Pancreas (tissue), 10 donors: ENCODE data around the gene EIF3D. TPM values are rescaled to one million over a fixed set of nuclear protein-coding genes. Genes with fewer than 3 reads are reported as not detected.
A peak's percentile ranks its signal among the peaks of the same experiment; 100 is the strongest.

Source experiments
- ATAC-seq, 4 donors: fragments of 200-7000 bp; cut with Tn5 transposase; one replicate each; pipeline versions ENCODE4 v1.8.0 to v1.9.1; 2020; ENCODE audit warnings: mild to moderate bottlenecking in 4 of 4, moderate library complexity in 4 of 4
- DNase-seq, 6 donors: peaks; one replicate each; pipeline ENCODE4 v3.0.0-alpha.2; 2020
- FAIRE-seq: peaks from 2 replicates; lab custom pipeline; 2012; peaks lifted over from hg19 to GRCh38; lab: Jason Lieb, UNC
- H3K27ac ChIP-seq, 4 donors: fragments of 200-600 bp; sonication (generic); 1 replicate in 3 of 4; 2 replicates in 1 of 4; pipeline versions ENCODE4 v1.5.0 to v1.8.0; 2020
- H3K27me3 ChIP-seq, 4 donors: fragments of 200-600 bp; one replicate each; pipeline ENCODE4 v1.8.0; 2021
- H3K36me3 ChIP-seq, 3 donors: fragments of 200-600 bp; sonication (generic) in 1 of 3; one replicate each; pipeline versions ENCODE4 v1.5.0 to v1.8.0; 2020 to 2021
- H3K4me1 ChIP-seq, 3 donors: fragments of 200-600 bp; one replicate each; pipeline ENCODE4 v1.8.0; 2021
- H3K4me3 ChIP-seq, 4 donors: fragments of 200-600 bp; sonication (generic) in 2 of 4; one replicate each; pipeline versions ENCODE4 v1.5.0 to v1.8.0; 2020 to 2021
- H3K9me3 ChIP-seq, 4 donors: fragments of 200-600 bp; one replicate each; pipeline ENCODE4 v1.8.0; 2021
- CTCF ChIP-seq, 4 donors: fragments of 200-600 bp; sonication (generic) in 3 of 4; IDR thresholded peaks; one replicate each; pipeline versions ENCODE4 v1.5.0 to v1.8.0; 2021; ENCODE audit warnings: antibody characterized with exemption in 4 of 4
- WGBS, 2 donors: extraction: QIAGEN DNeasy Blood & Tissue Kit; methylation state at CpG; one replicate each; pipeline ENCODE4 v1.1.7; 2013; 5-methylcytosine and 5-hydroxymethylcytosine counted together
- intact Hi-C, 3 donors: fragments of 100-400 bp; cut with DNase I; formaldehyde crosslinking; loops; one replicate each; pipeline versions ENCODE4 v1.11.1 to v1.14.2; 2022
- polyA plus RNA-seq, 2 donors: library from polyadenylated mRNA; stranded (reverse); fragments of 200-250 nt; gene quantifications; one replicate each; pipeline ENCODE4 v1.2.3, GENCODE V29; 2013
- total RNA-seq, 6 donors: library from RNA; stranded (reverse); fragmentation: NEBNext Ultra II Directional in 4 of 6; extraction: Animal tissue kit (Norgen Biotek cat#: 25700) in 4 of 6; gene quantifications; one replicate each; pipeline versions ENCODE4 v1.2.1 to v1.2.4, GENCODE V29; 2021 to 2023
- donor health status: healthy with polysubstance abuse.
- donor health status: DM: no; HTN: no; CAD: no; lungs with moderate emphysema.
- donor health status: DM: no; HTN: no; CAD: no.
- donor health status: control.
- donor health status: control.
- donor health status: Bipolar disorder and iron deficiency.
- donor health status: DM: yes; HTN: yes; CAD: no.
- donor health status: DM: no; HTN: no; CAD: no.
- donor health status: DM: no; HTN: no; CAD: no.
- donor health status: DM: yes; HTN: yes; CAD: no.

EIF3D gene
- total and polyA plus RNA-seq, 8 donors: 106 to 182 (median 136) TPM

DNA sequence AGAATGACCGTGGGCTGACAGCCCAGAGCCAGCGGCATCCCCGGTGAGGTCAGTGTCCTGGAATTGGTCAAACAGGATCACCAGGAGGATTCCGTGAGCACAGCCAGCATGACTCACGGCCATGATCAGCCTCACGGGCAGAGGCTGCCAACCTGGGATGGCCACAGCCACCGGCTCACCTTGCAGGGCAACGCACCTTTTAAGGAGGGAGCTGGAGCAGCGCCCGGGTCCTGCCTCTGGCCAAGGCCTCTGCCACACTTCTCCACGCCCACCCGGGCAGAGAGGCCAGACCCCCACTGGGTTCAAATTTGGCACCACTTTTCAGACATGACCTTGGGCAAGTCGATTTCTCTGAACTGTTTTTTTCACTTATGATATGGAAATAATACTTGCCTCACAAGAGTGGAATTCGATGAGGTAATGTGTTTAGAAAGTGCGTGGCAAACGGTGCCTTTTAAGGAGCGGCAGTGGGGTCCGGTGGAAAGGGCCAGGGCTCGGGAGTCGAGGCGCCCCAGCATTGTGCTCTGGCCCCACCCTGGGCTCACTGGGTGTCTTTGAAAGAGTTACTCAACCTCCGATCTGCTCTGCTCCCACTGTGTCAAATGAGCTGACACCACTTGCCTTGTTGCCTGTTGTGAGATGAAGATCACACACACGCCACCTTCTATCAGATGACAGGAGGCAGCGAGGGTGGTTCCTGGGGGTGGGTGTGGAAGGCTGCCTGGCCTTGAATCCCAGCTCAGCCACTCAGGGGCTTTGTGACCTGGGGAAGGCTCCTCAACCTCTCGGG, 63.5 kb downstream of the EIF3D start:
- ATAC-seq (peak; percentile 81 to 88 (median 86)), DNase-seq (peak; percentile 92 to 100 (median 99)), FAIRE-seq (peak; percentile 37)
- Histone ChIP-seq H3K4me1 (peaks cover 21 to 36% (median 28%) of the 10 kb centered on the region in 3 donors), H3K4me3 (no peak overlapping the region), H3K9me3 (no peaks in the 10 kb centered on the region), H3K27ac (peak overlapping the region; percentile 92 to 97 (median 94)), H3K27me3 (no peaks in the 10 kb centered on the region), H3K36me3 (no peaks in the 10 kb centered on the region)
- TF ChIP-seq CTCF (IDR thresholded peaks at IDR 0.05): no peak
- intact Hi-C loops: loop anchor here in 1 of 3 donors (5.0 kb wide), 1 partner anchor 163 kb away; no protein-coding TSS in a partner anchor
- WGBS, 2 donors: 14 to 16% methylated on average over 25 of the region's 25 CpGs

DNA sequence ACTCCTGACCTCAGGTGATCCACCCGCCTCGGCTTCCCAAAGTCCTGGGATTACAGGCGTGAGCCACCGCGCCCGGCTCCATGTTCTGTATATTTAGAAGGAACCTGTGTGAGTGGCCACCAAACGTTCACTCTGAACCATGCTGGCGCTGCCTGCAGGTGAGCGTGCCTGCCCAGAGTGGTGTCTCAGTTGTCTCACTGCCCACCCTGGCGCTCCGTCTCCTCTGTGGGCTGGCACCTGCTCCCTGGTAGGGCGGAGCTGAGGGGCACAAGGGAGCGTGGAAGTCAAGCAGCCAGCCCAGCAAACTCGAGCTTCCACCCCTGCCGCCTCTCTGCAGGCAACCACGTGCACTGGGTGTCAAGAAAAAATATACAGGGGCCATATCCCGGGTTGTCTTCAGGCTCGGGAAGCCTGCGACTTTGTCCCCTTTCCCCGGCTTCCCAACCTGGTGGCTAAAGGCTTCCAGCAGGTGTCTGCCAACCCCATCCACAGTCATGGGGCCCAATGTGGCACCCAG, 64.2 kb downstream of the EIF3D start:
- Histone ChIP-seq H3K27me3 (no peaks in the 10 kb centered on the region), H3K36me3 (no peaks in the 10 kb centered on the region), H3K4me1 (peaks cover 21 to 33% (median 28%) of the 10 kb centered on the region in 3 donors), H3K4me3 (no peak overlapping the region), H3K9me3 (no peaks in the 10 kb centered on the region), H3K27ac (peak overlapping the region; percentile 92 to 97 (median 94))
- FAIRE-seq: no peak
- peak in 3 of 4 donors; percentile 0 to 2 (median 2) for ATAC-seq
- DNase-seq: peak in 3 of 6 donors; percentile 65 to 82 (median 74)
- intact Hi-C loops: loop anchor here in 1 of 3 donors (5.0 kb wide), 1 partner anchor 162 kb away; no protein-coding TSS in a partner anchor
- WGBS, 2 donors: 62 to 63% methylated on average over 20 of the region's 20 CpGs
- no peak for TF ChIP-seq CTCF (IDR thresholded peaks at IDR 0.05)

DNA sequence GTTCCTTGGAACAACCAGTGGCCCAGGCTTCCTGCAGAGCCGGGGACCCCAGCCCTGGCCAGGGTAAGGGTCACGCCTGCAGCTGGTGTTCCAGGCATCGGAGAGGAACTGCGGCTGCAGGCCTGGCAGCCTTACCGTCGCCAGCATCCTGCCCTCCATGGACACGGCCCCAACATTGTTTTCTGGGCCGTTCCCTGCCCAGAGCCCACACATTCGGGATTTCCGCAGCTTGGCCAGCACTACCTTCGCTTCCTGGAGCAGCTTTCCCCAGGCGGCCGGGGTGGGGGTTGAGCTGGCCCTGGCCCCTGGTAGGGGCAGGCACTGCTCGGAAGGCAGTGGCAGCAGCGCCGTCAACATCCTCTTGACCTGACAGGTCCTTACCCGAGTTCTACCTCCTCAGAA, 65.2 kb downstream of the EIF3D start:
- peak in 1 of 6 donors; percentile 40 for DNase-seq
- no peak for TF ChIP-seq CTCF (IDR thresholded peaks at IDR 0.05)
- intact Hi-C loops: no loop called here
- H3K9me3 ChIP-seq: no peaks in the 10 kb centered on the region
- no peak for ATAC-seq
- H3K27me3 ChIP-seq: no peaks in the 10 kb centered on the region
- no peaks in the 10 kb centered on the region for H3K36me3 ChIP-seq
- 81 to 88% methylated on average over 17 of the region's 17 CpGs for WGBS, 2 donors
- peak overlapping the region; percentile 92 to 97 (median 94) for H3K27ac ChIP-seq
- no peak for FAIRE-seq
- H3K4me3 ChIP-seq: no peak overlapping the region
- peaks cover 21 to 32% (median 28%) of the 10 kb centered on the region in 3 donors for H3K4me1 ChIP-seq

GRCh38 chr22:36461665-36462649, 67.0 kb downstream of the EIF3D start:
- intact Hi-C loops: no loop called here
- peak in 5 of 6 donors; percentile 67 to 73 (median 72) for DNase-seq
- Histone ChIP-seq H3K4me3 (no peak overlapping the region), H3K27me3 (no peaks in the 10 kb centered on the region), H3K36me3 (no peaks in the 10 kb centered on the region), H3K9me3 (no peaks in the 10 kb centered on the region), H3K27ac (peak overlapping the region; percentile 61 to 97 (median 82)), H3K4me1 (peaks cover 21 to 38% (median 28%) of the 10 kb centered on the region in 3 donors)
- no peak for TF ChIP-seq CTCF (IDR thresholded peaks at IDR 0.05)
- FAIRE-seq: no peak
- peak; percentile 5 to 50 (median 34) for ATAC-seq
- 58% methylated on average over 16 of the region's 16 CpGs for WGBS, 2 donors

Other genes starting within 250 kb of the EIF3D start
- gene MYH9, start 141.2 kb downstream of the EIF3D start, total RNA-seq: 100 to 1,000 TPM; 259 to 554 (median 412) TPM
- gene MYH9, start 141.2 kb downstream of the EIF3D start, polyA plus RNA-seq: 100 to 1,000 TPM in 1 of 2 donors, 10 to 100 TPM in 1; 80.9 to 152 TPM
- 10 to 100 TPM; 20.4 to 33.6 (median 30.5) TPM for gene TXN2, start 47.5 kb downstream of the EIF3D start, total RNA-seq
- 10 to 100 TPM; 43.1 to 49.5 TPM for gene TXN2, start 47.5 kb downstream of the EIF3D start, polyA plus RNA-seq
- 1 to 10 TPM; 3.9 to 6.0 (median 5.3) TPM for gene FOXRED2, start 22.1 kb downstream of the EIF3D start, total RNA-seq
- 1 to 10 TPM; 2.0 to 3.5 TPM for gene FOXRED2, start 22.1 kb downstream of the EIF3D start, polyA plus RNA-seq
- not detected for gene CACNG2, start 174.6 kb upstream of the EIF3D start, total RNA-seq
- gene CACNG2, start 174.6 kb upstream of the EIF3D start, polyA plus RNA-seq: under 1 TPM in 1 of 2 donors, not detected in 1; 0.05 TPM
- 10 to 100 TPM; 11.7 to 21.1 (median 14.1) TPM for gene IFT27, start 247.0 kb upstream of the EIF3D start, total RNA-seq
- gene IFT27, start 247.0 kb upstream of the EIF3D start, polyA plus RNA-seq: 10 to 100 TPM; 21.9 to 23.8 TPM